Endodermal cell (in vitro differentiated cells): ENCODE measurements around the gene MRPL36. TPM values are rescaled to one million over a fixed set of nuclear protein-coding genes. Genes with fewer than 3 reads are reported as not detected.

ENCODE experiments used
- DNase-seq: peaks from one replicate; pipeline ENCODE4 v3.0.0-alpha.2; 2017
- H3K27ac ChIP-seq: 2 replicates; pipeline ENCODE4 v1.5.1; 2013; ENCODE audit warnings: mild to moderate bottlenecking, low read depth, low read length, moderate library complexity
- H3K27me3 ChIP-seq: 2 replicates; pipeline ENCODE4 v1.6.1; 2013; ENCODE audit warnings: mild to moderate bottlenecking, low read length, moderate library complexity; ENCODE audit not compliant: insufficient read depth, control insufficient read depth, poor library complexity, severe bottlenecking
- H3K36me3 ChIP-seq: 2 replicates; pipeline ENCODE4 v1.7.0; 2013; ENCODE audit warnings: mild to moderate bottlenecking, low read length, moderate library complexity; ENCODE audit not compliant: control insufficient read depth, insufficient read depth
- H3K4me1 ChIP-seq: one replicate; pipeline ENCODE4 v1.7.0; 2013; ENCODE audit warnings: low read length; ENCODE audit not compliant: control insufficient read depth, insufficient read depth
- H3K4me3 ChIP-seq: 2 replicates; pipeline ENCODE4 v1.5.1; 2013; ENCODE audit warnings: mild to moderate bottlenecking, low read length, moderate library complexity
- H3K9ac ChIP-seq: 2 replicates; pipeline ENCODE4 v1.6.1; 2013; ENCODE audit warnings: mild to moderate bottlenecking, low read length, moderate library complexity; ENCODE audit not compliant: poor library complexity, severe bottlenecking; ENCODE audit errors: extremely low read depth
- H3K9me3 ChIP-seq: 2 replicates; pipeline ENCODE4 v1.6.1; 2013; ENCODE audit warnings: mild to moderate bottlenecking, low read length, moderate library complexity; ENCODE audit not compliant: control insufficient read depth
- H3K27ac Mint-ChIP-seq: 2 replicates; pipeline ENCODE4 v1.8.0; 2020; ENCODE audit warnings: mixed read lengths
- H3K27me3 Mint-ChIP-seq: 2 replicates; pipeline ENCODE4 v1.8.0; 2021; ENCODE audit warnings: mild to moderate bottlenecking, mixed read lengths; ENCODE audit not compliant: insufficient read depth
- H3K36me3 Mint-ChIP-seq: 2 replicates; pipeline ENCODE4 v1.8.0; 2020; ENCODE audit warnings: low read depth, mixed read lengths
- H3K4me1 Mint-ChIP-seq: 2 replicates; pipeline ENCODE4 v1.8.0; 2020; ENCODE audit warnings: mixed read lengths
- H3K4me3 Mint-ChIP-seq: 2 replicates; pipeline ENCODE4 v1.8.0; 2020; ENCODE audit warnings: mild to moderate bottlenecking, moderate library complexity, mixed read lengths
- H3K9me3 Mint-ChIP-seq: 2 replicates; pipeline ENCODE4 v1.8.0; 2020; ENCODE audit warnings: mild to moderate bottlenecking, mixed read lengths
- CTCF ChIP-seq: fragments of 200-600 bp; sonication (generic); conservative IDR thresholded peaks from 2 replicates; pipeline ENCODE4 v1.5.0; 2021; ENCODE audit warnings: antibody characterized with exemption, mild to moderate bottlenecking
- WGBS, 2 experiments: methylation state at CpG; one replicate each; pipeline versions ENCODE4 v1.1.5 to v1.1.7; 2013; ENCODE audit warnings: missing lambda C conversion rate in 2 of 2, mixed read lengths in 1 of 2; ENCODE audit not compliant: insufficient coverage in 1 of 2, insufficient read length in 1 of 2; 5-methylcytosine and 5-hydroxymethylcytosine counted together
- total RNA-seq, 2 donors: library from RNA; stranded (reverse); fragmentation: NEBNext Ultra II Directional in 1 of 2; extraction: Animal tissue kit (Norgen Biotek cat#: 25700) in 1 of 2; gene quantifications; 2 replicates in 1 of 2; 3 replicates in 1 of 2; pipeline ENCODE4 v1.2.1, GENCODE V29; 2021

MRPL36 gene
- total RNA-seq, 2 donors from 2014 or later, result 44.0 to 49.7 TPM

GRCh38 chr5:1749346-1750124, 50.1 kb downstream of the MRPL36 start:
- no peak overlapping the region for H3K9ac ChIP-seq
- no peaks in the 10 kb centered on the region for H3K36me3 ChIP-seq
- no peaks in the 10 kb centered on the region for H3K4me1 ChIP-seq
- H3K27me3 ChIP-seq, result no peaks in the 10 kb centered on the region
- no peak overlapping the region for H3K27ac ChIP-seq
- 92 to 97% methylated on average over 6 to 19 of the region's 19 CpGs for WGBS, 2 experiments
- TF ChIP-seq CTCF, result no peak
- Mint-ChIP-seq H3K27me3 (no peaks in the 10 kb centered on the region), H3K27ac (no peak overlapping the region), H3K4me3 (no peak overlapping the region), H3K36me3 (no peaks in the 10 kb centered on the region), H3K9me3 (no peaks in the 10 kb centered on the region), H3K4me1 (no peaks in the 10 kb centered on the region)
- peak; percentile 26 for DNase-seq
- H3K9me3 ChIP-seq, result no peaks in the 10 kb centered on the region
- H3K4me3 ChIP-seq, result no peak overlapping the region

- TF ChIP-seq CTCF, result no peak
- Histone ChIP-seq H3K27ac (no peak overlapping the region), H3K9ac (no peak overlapping the region), H3K4me1 (no peaks in the 10 kb centered on the region), H3K4me3 (no peak overlapping the region), H3K9me3 (no peaks in the 10 kb centered on the region), H3K36me3 (no peaks in the 10 kb centered on the region), H3K27me3 (no peaks in the 10 kb centered on the region)
- 90 to 92% methylated on average over 19 of the region's 19 CpGs for WGBS, 2 experiments
- Mint-ChIP-seq H3K36me3 (no peaks in the 10 kb centered on the region), H3K27me3 (no peaks in the 10 kb centered on the region), H3K9me3 (no peaks in the 10 kb centered on the region), H3K4me3 (no peak overlapping the region), H3K4me1 (no peaks in the 10 kb centered on the region), H3K27ac (no peak overlapping the region)
- no peak for DNase-seq
Observed at GRCh38 chr5:1748845-1749244, 50.8 kb downstream of the MRPL36 start.

Other genes starting within 250 kb of the MRPL36 start
- gene NDUFS6, start 1.6 kb upstream of the MRPL36 start, total RNA-seq, result 10 to 100 TPM; 47.9 to 65.2 TPM
- gene IRX4, start 83.1 kb upstream of the MRPL36 start, total RNA-seq, result under 1 TPM in 1 of 2 donors, not detected in 1; 0.22 TPM